Measurements from ENCODE around the gene TUBA4B.
A peak's percentile ranks its signal among the peaks of the same experiment; 100 is the strongest.

Gene TUBA4B

DNA sequence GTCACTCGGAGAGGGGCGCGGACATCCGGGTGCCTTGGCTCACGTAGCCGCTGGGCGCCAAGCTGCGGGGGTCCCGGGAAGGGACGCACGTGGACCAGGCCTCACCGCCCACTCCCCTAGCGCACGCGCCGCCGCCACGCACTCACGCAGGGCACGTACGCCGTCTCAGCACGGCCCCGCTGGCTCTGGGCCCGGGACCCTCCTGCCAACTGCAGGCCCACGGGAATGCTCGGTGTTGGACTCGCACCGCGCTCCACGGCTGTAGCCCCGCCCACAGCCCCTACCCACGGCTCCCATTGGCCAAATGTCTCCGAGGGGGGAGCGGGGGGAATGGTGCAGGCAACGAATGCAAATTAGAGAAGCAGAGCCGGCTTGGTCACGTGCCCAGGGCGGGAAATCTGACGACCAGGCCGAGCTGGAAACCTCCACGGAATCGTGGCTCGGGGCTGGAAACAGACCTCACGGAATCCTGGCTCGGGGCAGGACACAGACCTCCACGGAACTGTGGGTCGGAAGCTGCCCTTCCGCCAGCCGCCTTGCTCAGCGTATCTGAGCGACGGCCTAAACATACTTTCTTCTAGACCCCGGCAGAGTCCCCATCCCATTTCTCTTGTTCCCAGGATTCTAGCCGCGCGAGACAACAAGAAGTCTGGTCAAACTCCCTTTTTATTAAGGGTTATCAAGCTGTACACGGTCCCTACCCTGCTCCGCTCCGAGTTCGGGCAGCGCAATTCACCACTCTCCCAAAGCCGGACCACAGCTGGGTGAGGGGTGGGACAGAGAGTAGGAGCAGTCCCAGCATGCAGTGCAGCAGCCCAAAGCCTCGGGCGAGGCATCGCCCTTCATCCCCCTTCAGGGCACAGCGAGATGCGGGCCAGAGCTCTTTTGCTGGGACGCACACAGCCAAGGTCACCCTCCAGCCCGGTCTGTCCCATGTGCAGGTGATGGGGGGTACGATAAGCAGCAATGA is 34.0 kb upstream of the TUBA4B start, which contains the start of gene ABCB6:
Gene ABCB6, minus strand, starts transcription at position 227 of the 970 bp plus-strand sequence. CDS start 285 bp downstream, outside the sequence.
- DNase-seq (ENCODE audit: low read depth): peak; percentile 81

DNA sequence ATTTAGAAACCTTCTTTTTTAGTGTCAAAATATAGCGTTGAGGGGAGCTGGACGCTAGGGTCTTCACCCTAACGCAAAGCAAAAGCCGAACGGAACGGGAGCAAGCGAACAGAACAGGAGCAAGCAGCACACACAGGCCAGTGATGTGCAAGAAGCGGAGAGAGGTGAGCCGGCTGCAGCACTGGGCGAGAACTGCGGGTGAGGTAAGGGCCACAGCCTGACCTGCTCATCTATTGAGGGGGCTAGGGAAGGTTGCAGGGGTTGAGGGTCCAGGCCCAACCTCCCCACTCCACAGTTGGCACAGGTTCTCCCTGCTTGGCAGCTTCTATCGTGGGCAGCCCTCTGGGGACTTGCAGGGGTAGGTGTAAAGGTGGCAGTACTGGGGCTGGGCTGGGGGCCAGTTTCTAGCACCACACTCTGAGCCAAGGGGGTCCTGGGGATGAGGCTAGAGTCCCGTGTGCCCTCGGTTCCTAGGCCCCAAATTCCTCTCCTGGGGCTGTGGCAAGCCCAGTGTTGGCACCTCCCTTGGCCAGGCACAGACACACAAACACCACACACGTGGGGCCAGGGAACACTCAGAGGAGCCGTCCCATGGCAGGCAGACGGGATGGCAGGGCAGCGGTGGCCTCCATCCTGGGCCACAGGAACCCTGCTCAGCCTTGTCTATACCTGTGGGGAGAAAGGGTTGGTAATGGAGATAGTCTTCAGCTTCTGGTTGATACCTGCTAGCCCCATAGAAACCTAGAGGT is 33.1 kb upstream of the TUBA4B start:
- DNase-seq (ENCODE audit: low read depth): no peak

DNA sequence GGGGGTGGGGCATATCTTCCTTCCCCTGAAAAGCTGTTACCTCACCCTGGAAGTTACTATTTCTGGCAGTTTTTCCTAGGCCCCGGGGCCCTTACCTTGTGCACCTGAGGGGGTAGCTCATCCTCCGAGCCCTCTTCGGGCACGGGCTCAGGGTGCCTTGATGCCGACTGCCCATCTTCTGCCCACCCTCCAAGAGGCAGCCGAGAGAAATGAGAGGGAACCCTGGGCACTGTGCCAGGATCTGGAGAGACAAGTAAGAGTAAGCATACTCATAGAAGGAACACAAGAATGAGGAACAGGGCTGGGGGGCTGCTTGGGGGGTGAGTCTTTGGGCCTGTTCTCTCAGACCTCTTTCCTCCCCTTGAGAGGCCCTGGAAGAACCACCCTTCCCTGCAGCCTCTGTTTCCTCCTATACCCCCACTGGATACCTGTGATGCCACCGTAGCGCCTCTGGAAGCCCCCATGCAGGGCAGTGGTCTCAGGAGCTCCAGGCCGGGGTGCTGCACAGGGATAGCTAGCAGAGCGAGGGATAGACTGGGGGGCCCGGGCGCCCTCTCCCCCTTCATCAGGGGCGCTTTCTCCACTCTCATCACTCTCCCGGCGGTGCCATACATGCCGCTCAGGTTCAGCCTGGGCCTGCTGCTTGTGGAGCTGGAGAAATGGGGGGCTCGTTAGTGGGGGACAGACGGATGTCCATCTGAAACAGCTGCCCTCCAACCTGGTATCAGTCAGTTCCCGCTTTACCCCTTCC is 32.2 kb upstream of the TUBA4B start:
- no peak for DNase-seq (ENCODE audit: low read depth)

DNA sequence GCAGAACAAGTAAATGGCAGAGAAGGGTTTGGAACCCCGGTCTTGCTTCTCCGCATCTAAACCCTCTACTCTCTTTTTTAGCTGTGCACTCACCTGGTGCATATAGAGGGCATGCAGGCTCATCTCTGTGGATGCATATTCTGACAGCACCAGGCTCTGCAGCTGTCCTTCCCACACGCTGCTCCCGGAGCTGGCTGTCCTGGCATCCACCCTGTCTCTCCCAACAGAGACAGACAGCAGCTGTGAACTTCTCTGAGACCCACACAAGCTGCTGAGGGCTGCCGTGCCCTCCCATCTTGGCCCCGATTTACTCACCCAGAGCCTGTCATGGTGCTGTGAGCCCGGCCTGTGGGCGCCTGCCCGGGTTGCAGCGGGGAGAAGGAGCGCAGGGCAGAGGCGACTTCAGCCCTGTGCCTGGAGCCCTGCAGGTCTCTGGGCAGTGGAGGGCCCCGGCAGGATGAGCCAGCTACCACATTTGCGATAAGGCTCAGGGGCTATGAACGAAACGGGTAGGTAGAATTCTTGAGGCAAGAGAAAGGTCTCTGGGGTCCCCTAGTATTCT is 31.0 kb upstream of the TUBA4B start:
- DNase-seq (ENCODE audit: low read depth): no peak

DNA sequence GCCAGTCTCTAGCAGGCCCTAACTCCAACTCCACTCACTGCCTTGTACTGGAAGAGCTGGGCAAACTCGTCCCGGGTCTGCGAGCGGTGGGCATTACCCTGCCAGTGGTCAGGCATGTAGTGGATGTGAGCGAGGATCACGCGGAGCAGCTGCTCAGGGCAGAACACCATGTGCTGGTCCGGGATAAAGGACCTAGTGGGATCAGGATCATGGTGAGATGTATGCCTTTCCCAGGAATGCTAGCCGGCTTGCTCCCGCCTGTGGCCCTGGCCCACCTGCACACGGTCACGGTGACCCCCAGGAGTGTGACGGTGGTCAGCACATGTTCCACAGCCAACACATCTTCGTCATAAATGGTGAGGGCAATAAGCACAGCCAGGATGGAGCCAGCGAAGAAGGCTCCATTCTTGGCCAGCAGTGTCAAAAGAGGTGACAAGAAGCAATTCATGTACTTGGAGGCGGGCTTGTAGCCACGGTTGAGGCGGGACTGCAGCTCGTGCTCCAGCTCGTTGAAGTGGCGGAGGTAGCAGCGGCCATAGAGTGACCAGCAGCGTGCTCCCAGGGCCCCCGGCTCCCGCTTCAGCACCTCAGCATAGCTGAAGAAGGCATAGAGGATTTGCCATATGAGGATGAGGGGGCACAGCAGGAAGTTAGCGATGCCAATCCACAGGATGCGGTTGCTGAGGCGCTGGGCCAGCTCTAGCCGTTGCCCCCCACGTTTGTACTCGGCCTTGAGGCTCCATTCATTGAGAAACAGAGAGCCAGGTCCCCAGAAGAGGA is 29.0 kb upstream of the TUBA4B start:
- DNase-seq (ENCODE audit: low read depth): no peak

DNA sequence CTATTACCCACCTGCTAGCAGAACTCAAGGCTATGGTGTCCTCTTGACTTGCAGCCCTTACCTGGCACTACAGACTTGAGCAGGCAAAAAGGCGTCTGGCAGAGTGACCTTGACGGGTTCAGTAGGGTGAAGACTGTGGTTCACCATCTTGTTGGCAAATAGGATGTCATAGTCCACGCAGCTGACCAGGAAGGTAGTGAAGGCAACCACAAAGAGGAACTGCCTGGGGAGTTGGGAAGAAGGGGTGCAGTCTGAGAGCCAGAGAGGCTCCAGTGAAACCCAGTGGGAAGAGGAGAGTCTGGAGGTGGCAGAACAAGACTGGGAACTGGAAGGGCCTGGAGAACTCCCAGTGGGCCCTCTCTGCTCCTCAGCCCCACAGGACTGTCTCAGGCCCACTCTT is 27.7 kb upstream of the TUBA4B start:
- no peak for DNase-seq (ENCODE audit: low read depth)

DNA sequence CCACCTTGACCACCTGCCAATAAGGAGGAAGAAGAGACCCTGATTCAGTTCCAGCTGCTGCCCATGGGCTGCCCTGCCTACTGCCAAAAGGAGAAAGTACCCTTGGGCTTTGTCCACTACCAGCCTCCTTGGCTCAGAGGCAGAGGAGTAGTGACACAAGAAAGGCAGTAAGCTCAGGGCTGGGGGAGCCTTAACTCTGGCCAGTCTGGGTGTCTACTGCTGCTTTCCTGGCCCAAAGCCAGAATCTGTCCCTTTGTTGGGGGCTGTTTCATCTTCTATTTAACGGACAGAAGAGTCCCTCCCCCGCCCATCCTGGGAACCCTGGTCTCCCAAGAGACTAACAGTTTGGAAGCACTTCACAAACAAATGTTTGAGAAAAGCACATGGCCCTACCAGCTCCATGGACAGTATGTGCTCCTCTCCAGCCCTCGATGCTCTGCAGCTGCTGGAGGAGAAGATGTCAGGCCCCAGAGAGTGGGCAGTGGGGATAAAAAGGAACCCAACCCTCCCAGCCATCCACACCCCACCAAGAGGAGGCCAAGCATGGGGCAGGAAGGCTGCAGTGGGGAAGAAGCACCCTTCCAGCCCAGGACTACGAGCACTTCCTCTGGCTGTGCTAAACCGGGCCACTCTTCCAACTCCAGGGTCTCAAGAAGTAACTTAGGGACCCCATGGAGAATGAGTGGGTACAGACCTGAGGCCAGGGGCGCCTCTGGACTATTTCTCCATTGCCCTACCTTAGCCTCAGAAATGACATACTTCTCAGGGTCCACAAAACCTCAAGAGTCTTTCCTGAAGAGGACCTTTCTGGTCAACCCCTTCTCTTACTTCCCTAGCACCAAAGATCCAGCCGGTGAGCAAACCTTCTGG is 24.8 kb upstream of the TUBA4B start:
- DNase-seq (ENCODE audit: low read depth): no peak

DNA sequence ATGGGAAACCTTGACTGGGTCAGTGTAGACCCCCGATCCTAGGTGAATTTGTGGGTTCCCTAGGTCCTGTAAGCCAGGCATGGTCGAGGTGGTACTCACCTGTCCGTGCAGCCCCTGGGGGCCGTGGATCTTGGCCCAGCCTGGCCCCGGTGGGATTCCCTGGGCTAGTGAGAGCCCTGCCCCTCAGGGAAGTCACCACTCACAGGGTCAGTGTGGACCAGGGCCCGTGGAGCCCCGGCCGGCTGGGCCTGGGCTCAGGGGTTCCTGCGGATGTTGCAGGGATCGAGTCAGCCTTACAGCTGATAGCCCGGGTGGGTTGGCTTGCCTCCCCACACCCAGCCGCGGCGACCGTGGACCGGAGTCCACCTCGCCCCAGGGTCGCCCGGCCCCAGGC is 24.1 kb upstream of the TUBA4B start:
- DNase-seq (ENCODE audit: low read depth): no peak

DNA sequence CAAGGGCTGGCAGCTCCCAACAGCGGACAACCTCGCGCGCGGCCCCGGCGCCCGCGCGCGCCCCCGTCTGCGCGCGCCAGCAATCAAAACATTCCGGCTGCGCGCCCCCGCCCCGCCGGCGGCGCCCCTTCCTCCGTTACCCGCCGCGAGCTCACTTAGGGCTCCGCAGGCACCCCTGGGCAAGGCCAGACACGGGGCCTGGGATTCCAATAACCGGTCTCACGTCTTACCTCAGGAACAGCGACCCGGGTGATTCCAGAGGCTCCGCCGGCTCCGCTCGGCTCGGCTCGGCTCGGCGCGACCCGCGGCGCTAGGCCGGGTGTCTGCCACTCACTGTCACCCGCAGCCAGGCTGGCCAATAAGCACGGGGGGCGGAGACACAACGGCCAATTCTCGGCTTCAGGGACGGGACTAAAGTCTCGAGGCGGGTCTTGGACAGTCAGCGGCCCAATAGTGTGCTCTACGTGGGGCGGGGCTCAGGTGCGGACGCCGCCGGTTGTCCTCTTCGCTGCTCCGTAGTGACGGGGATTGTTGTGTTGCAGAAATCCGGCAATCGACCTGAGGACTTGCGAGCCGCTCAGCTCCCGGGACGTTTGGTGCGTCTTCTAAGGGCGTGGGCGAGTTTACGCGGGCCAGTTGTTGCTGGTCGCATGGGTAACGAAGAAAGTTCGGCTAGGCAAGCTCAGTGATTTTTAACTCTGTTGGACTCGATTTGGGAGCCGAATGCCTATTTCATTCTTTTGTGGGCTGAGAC is 23.6 kb upstream of the TUBA4B start, which contains the start of the genes ANKZF1 and ATG9A:
Gene ANKZF1, plus strand, starts transcription at position 502 of the 754 bp plus-strand sequence. CDS start 452 bp downstream, outside the sequence.
Gene ATG9A, minus strand, starts transcription at position 332 of the 754 bp plus-strand sequence. CDS start 1,612 bp downstream, outside the sequence.
- peak; percentile 96 for DNase-seq (ENCODE audit: low read depth)

DNA sequence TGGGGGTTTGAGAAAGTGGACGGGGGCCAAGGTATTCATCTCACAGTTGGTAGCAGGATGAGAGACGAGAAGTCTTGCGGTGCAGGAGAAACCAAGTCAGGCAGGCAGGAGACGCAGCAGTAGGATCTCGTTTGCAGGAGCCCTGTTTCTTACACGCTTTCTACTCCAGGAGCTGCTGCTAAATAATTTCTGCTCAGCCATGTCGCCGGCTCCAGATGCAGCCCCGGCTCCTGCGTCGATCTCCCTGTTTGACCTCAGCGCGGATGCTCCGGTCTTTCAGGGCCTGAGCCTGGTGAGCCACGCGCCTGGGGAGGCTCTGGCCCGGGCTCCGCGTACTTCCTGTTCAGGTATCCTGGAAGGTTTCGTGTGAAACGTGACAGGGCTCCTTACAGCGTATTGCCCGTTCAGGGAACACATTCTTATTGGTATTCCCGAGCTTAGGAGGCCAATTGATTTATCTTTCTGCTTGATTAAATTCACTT is 22.9 kb upstream of the TUBA4B start:
- DNase-seq (ENCODE audit: low read depth): no peak

DNA sequence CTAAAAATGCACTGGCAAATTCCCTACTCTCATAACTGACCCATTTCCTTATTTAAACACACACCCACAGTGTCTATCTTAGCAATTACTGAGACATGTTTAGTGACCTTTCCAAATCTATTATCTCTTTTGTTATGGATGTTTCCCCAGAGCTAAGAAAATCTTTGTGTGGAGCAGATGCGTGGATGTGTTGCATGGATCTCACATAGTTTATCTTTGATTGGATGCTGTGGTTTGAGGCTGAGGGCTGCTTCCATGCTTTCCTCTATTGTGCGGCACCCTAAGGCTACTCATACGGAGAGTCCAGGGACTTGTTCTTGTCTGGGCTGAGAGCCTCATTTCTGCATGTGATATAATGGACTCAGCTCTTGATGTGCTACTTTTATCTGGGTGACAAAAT is 18.7 kb upstream of the TUBA4B start:
- DNase-seq (ENCODE audit: low read depth): no peak

DNA sequence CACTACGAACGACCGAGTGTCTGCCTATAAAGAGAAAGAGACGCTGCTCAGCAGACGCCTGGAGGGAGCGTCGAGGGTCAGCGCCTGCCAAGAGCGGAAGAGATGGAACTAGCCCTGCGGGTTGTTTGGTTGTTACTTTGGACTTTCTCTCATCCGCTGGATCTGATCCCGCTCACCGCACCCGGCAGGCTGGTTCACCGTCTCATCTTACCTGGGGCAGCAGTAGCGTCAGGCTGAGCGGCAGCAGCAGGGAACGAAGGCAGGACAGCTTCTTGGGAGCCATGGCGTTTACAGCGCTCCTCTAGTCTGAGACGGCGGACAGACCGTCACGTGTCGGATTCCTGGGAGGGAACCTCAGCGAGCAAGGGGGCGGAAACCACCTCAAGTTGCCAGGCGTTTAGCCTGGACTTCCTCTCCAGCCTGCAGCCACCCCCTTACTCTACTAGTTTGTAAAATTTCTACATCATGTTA is 9.7 kb upstream of the TUBA4B start:
- DNase-seq (ENCODE audit: low read depth): no peak

DNA sequence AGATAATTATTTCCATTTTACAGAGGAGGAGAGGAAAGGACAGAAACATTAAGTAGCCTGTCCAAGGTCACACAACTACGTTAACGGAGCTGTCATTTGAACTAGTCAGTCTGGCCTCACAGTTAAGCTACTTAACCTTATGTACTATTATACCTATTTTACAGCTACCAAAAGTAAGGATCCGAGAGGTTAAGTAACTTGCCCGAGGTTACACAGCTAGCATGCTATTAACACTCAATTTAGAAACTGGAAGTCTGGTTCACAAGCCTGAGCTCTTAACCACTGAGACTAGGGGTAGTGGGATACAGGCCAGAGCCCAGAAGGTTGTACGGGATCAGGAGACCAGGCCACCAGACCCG is 8.3 kb upstream of the TUBA4B start:
- no peak for DNase-seq (ENCODE audit: low read depth)

DNA sequence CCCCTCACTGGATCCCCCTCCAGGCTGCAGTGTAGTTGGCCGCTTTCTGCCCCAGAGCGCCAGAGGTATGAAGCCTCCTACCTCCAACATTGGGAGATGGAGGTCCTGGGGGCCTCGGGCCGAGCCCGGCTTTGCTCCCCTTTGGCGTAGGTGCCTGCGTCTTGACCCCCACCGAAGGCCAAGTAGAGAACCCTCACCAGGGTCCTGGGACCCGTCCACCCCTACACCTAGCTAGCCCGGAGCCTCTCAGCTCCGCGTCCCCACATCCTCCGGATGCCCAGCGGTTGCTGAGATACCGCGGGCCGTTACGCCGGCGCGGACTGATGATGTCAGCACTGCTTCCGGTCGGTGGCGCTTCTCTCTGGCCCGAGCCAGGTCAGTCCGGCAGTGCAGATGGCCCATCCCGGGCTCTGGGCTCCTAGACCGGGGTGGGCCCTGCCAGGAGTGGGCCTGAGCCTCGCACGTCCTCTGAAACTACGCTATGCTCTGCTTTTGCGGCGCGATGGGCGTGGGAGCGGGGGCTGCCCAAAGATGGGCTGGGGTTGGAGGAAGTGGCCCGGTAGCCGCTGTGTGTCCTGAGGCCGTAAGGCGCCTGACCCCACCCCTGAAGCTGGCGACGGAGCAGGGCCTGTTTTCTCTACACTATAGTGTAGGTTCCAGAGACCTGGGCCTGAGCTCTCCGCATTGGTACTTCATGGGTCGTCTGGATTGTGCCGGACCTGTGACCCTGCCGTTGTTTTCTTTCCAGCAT is 7.7 kb upstream of the TUBA4B start, which contains the start of the genes GLB1L and STK16:
Gene GLB1L, minus strand, starts transcription at position 297 of the 751 bp plus-strand sequence. CDS start 1,871 bp downstream, outside the sequence.
Gene STK16, plus strand, starts transcription at position 332 of the 751 bp plus-strand sequence. CDS start 521 bp downstream, outside the sequence.
- peak; percentile 84 for DNase-seq (ENCODE audit: low read depth)

DNA sequence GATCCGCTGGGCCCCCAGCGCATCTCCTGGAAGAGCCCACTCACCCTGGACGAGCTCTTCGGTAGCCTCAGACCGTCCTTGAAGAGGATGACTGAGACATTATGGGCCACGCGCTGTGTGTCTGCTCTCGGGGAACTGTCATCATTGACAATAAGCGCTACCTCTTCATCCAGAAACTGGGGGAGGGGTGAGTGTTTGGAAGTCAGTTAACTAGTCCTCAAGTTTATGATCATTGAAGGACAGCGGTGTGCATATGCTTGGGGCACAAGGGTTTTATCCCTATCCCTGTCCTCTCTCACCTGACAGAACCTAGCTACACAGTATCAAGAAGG is 7.2 kb upstream of the TUBA4B start:
- DNase-seq (ENCODE audit: low read depth): no peak

DNA sequence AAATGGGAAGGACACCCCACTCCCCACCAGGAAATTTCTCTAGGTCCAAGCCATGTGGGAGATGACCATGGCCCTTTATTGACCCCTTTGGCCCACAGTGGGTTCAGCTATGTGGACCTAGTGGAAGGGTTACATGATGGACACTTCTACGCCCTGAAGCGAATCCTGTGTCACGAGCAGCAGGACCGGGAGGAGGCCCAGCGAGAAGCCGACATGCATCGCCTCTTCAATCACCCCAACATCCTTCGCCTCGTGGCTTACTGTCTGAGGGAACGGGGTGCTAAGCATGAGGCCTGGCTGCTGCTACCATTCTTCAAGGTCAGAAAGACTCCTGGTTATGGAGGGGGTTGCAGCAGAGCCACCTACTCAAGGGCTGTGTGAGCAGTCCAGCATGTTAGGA is 6.5 kb upstream of the TUBA4B start:
- no peak for DNase-seq (ENCODE audit: low read depth)

DNA sequence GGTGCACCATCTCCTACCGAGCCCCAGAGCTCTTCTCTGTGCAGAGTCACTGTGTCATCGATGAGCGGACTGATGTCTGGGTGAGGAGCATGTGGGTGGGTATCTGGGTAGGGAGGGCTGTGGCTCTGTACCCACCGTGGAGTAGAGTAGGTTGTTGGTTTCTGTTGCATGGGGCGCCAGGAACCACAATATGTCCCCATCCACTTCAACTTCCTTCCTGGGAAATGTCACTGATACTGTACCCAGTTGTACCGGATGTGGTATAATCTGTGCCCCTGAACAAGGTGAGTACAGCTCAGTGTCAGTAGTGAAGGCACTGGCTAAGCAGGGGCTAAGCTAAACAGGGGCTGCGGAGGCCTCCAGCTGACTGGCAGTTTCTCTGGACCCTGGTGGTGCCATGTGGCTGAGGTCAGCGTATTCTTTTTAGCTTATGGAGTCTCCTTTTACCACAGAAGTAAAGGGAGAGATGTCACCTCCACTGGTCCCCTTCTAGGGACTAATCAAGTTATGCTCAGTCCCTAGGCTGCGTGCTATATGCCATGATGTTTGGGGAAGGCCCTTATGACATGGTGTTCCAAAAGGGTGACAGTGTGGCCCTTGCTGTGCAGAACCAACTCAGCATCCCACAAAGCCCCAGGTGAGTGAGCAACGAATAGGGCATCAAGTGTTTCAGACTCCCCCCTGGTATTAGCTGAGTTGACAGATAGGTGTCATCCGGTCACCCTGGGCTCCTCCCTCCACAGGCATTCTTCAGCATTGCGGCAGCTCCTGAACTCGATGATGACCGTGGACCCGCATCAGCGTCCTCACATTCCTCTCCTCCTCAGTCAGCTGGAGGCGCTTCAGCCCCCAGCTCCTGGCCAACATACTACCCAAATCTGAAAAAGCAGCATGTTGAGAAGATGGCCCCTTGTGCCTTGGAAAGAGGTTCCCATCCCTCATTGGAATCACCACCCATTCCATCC is 5.1 kb upstream of the TUBA4B start:
- DNase-seq (ENCODE audit: low read depth): no peak
